K562 (cell line): ENCODE measurements around the gene LEMD3. TPM values are rescaled to one million over a fixed set of nuclear protein-coding genes. Genes with fewer than 3 reads are reported as not detected.
A peak's percentile ranks its signal among the peaks of the same experiment; 100 is the strongest.

Source experiments
- ATAC-seq: fragments of 200-7000 bp; cut with Tn5 transposase; 3 replicates; pipeline ENCODE4 v1.9.1; 2020; ENCODE audit warnings: moderate library complexity
- BruUV-seq: library from RNA; stranded (reverse); fragments of 400-500 nt; replicated peaks from 2 replicates; lab custom pipeline; 2021; lab: Mats Ljungman, UMichigan
- CTCF ChIA-PET: fragments of 300-600 bp; formaldehyde crosslinking; extraction: SDS; loops from one replicate; lab custom pipeline; 2021; ENCODE audit warnings: low intra/inter-chr PET ratio; lab: Yijun Ruan, JAX
- POLR2A ChIA-PET: fragments of 300-600, 350-650 bp; sonication (Branson Sonifier 250); formaldehyde crosslinking; extraction: SDS; loops from one replicate; lab custom pipeline; 2021; ENCODE audit warnings: antibody characterized with exemption, inconsistent platforms; lab: Yijun Ruan, JAX
- DNase-seq, 4 experiments: peaks; one replicate each; pipeline versions ENCODE4 v3.0.0 to v3.0.0-alpha.2; 2011 to 2018; ENCODE audit warnings: low spot score in 3 of 4, mixed read lengths in 3 of 4; ENCODE audit errors: extremely low read depth in 1 of 4
- FAIRE-seq: peaks from 2 replicates; lab custom pipeline; 2011; peaks lifted over from hg19 to GRCh38; lab: Jason Lieb, UNC
- H2AFZ ChIP-seq: 2 replicates; pipeline ENCODE4 v1.6.0; 2011; ENCODE audit warnings: low read depth, low read length, control low read depth, inconsistent platforms
- H3K27ac ChIP-seq: fragments of 200-600 bp; 3 replicates; pipeline ENCODE4 v1.8.0; 2011; ENCODE audit warnings: low read depth, mild to moderate bottlenecking, control low read depth, inconsistent platforms, low read length, moderate library complexity, mixed read lengths; ENCODE audit errors: extremely low read depth
- H3K27me3 ChIP-seq, 2 experiments: fragments of 300-600 bp in 1 of 2; 2 replicates in 1 of 2; 3 replicates in 1 of 2; pipeline versions ENCODE4 v1.6.0 to v1.8.0; 2011; ENCODE audit warnings: inconsistent platforms in 2 of 2, low read length in 2 of 2, mild to moderate bottlenecking in 1 of 2, mixed read lengths in 1 of 2, moderate library complexity in 1 of 2; ENCODE audit not compliant: control insufficient read depth in 2 of 2, insufficient read depth in 2 of 2
- H3K36me3 ChIP-seq: fragments of 300-600 bp; 3 replicates; pipeline ENCODE4 v1.8.0; 2011; ENCODE audit warnings: mild to moderate bottlenecking, low read length, inconsistent platforms; ENCODE audit not compliant: control insufficient read depth, insufficient read depth
- H3K4me1 ChIP-seq, 2 experiments: fragments of 200-600 bp in 1 of 2; replicated peaks in 1 of 2; 2 replicates in 1 of 2; 3 replicates in 1 of 2; pipeline versions ENCODE4 v1.5.1 to v1.8.0; 2011; ENCODE audit warnings: inconsistent platforms in 2 of 2, low read length in 2 of 2, mild to moderate bottlenecking in 1 of 2, mixed read lengths in 1 of 2, moderate library complexity in 1 of 2; ENCODE audit not compliant: control insufficient read depth in 2 of 2, insufficient read depth in 2 of 2
- H3K4me2 ChIP-seq: 2 replicates; pipeline ENCODE4 v1.6.1; 2011; ENCODE audit warnings: low read length, control low read depth, inconsistent platforms, mixed read lengths; ENCODE audit not compliant: insufficient read depth
- H3K4me3 ChIP-seq: fragments of 200-600 bp; sonication (generic), shearing (Covaris generic); 2 replicates; pipeline ENCODE4 v1.5.1; 2016; ENCODE audit warnings: control low read depth, inconsistent platforms
- H3K79me2 ChIP-seq: fragments of 200-600 bp; 3 replicates; pipeline ENCODE4 v1.8.0; 2011; ENCODE audit warnings: low read length, inconsistent platforms; ENCODE audit not compliant: control insufficient read depth, insufficient read depth
- H3K9ac ChIP-seq, 2 experiments: 2 replicates each; pipeline versions ENCODE4 v1.6.0 to v1.6.1; 2011; ENCODE audit warnings: low read depth in 2 of 2, low read length in 2 of 2, control low read depth in 1 of 2, inconsistent platforms in 1 of 2, mild to moderate bottlenecking in 1 of 2, mixed read lengths in 1 of 2; ENCODE audit not compliant: insufficient read depth in 1 of 2
- H3K9me1 ChIP-seq: one replicate; pipeline ENCODE4 v1.6.0; 2011; ENCODE audit warnings: inconsistent platforms, mild to moderate bottlenecking, low read length, moderate library complexity; ENCODE audit not compliant: control insufficient read depth, insufficient read depth
- H3K9me3 ChIP-seq: replicated peaks from 2 replicates; pipeline ENCODE4 v1.5.1; 2011; ENCODE audit warnings: low read depth, low read length, inconsistent platforms; ENCODE audit not compliant: control insufficient read depth, insufficient read depth
- H4K20me1 ChIP-seq: replicated peaks from 2 replicates; pipeline ENCODE4 v1.6.1; 2011; ENCODE audit warnings: low read length, inconsistent platforms, mixed read lengths; ENCODE audit not compliant: control insufficient read depth, insufficient read depth
- POU5F1 ChIP-seq: fragments of 150-350 bp; IDR thresholded peaks from 2 replicates; pipeline ENCODE4 v1.6.1; 2014; ENCODE audit warnings: borderline replicate concordance, low read length, low read depth, mild to moderate bottlenecking; ENCODE audit not compliant: partially characterized antibody
- SMAD4 ChIP-seq: fragments of 250-450 bp; sonication (Bioruptor Pico); conservative IDR thresholded peaks from 2 replicates; pipeline ENCODE4 v1.8.0; 2021; ENCODE audit warnings: inconsistent platforms, mild to moderate bottlenecking, moderate library complexity
- ZNF668 ChIP-seq: fragments of 250-450 bp; sonication (Bioruptor Pico); IDR thresholded peaks from 2 replicates; pipeline ENCODE4 v1.8.0; 2022; ENCODE audit warnings: mild to moderate bottlenecking, inconsistent platforms
- WGBS: fragments of 100-300 bp; shearing (Covaris generic); methylation state at CpG from one replicate; pipeline ENCODE4 v1.1.6; 2016; ENCODE audit warnings: low coverage, mixed read lengths; ENCODE audit not compliant: insufficient coverage; ENCODE audit errors: missing lambda C conversion rate; 5-methylcytosine and 5-hydroxymethylcytosine counted together
- in situ Hi-C: fragments of 300-500 bp; cut with MboI; formaldehyde crosslinking; loops from 4 replicates; pipeline ENCODE4 v1.15.0; 2018; ENCODE audit warnings: inconsistent platforms, mixed read lengths
- intact Hi-C: fragments of 100-400 bp; cut with micrococcal nuclease; formaldehyde crosslinking; loops from 2 replicates; pipeline ENCODE4 v1.14.2; 2022
- polyA plus RNA-seq, 8 experiments: library from polyadenylated mRNA; depleted of rRNA in 4 of 8; stranded (reverse) in 5 of 8; unstranded in 3 of 8; fragments of >200 nt; fragmentation: Nextera tagmentation in 2 of 8; fragmentation: Illumina TruSeq in 1 of 8; extraction: Ambion mirVana in 2 of 8; extraction: Trizol in 1 of 8; gene quantifications; 2 replicates each; pipeline versions ENCODE4 v1.2.1 to v1.2.3, GENCODE V29; 2011 to 2014; ENCODE audit warnings: inconsistent platforms in 1 of 8, missing spikeins in 1 of 8
- total RNA-seq, 7 experiments: library from RNA; depleted of rRNA in 6 of 7; stranded (reverse); fragments of >200 nt in 6 of 7; fragmentation: Illumina TruSeq in 2 of 7; extraction: Trizol in 2 of 7; gene quantifications; 2 replicates each; pipeline versions ENCODE4 v1.2.1 to v1.2.3, GENCODE V29; 2011 to 2021; ENCODE audit warnings: low replicate concordance in 1 of 7
- TF ChIP-seq, protein P1 (sequence below): IDR thresholded peaks from 2 replicates; pipeline ENCODE4 v1.6.1; 2016; ENCODE audit warnings: missing genetic modification characterization, missing compliant biosample characterization
- TF ChIP-seq, protein P2 (sequence below): fragments of 450-650 bp; IDR thresholded peaks from 2 replicates; pipeline ENCODE4 v1.6.1; 2016

Gene LEMD3
- total and polyA plus RNA-seq, 9 of the 15 experiments (the other 6 are each of a cell fraction or from before 2014, with no cell fraction given): 6.8 to 37.4 (median 17.2) TPM

DNA sequence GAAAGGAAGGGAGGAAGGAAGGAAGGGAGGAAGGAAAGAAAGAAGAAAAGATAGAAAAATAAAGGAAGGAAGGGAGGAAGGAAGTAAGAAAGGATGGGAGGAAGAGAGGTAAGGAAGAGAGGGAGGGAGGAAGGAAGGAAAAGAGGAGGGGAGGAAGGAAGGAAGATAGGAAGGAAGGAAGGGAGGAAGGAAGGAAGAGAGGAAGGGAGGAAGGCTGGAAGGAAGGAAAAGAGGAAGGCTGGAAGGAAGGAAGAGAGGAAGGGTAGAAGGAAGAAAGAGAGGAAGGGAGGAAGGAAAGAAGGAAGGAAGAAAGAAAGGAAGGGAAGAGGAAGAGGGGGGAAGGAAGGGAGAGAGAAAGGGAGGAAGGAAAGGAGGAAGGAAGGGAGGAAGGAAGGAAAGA, 35.5 kb upstream of the LEMD3 start:
- no peak overlapping the region for H3K9ac ChIP-seq
- H4K20me1 ChIP-seq: no peaks in the 10 kb centered on the region
- in situ Hi-C loops (no loop called here), intact Hi-C loops (no loop called here)
- ChIA-PET CTCF (no interaction called here), POLR2A (interaction anchor here (1.3 kb wide), 1 partner anchor 9 kb away, joined by 4 read pairs; no protein-coding TSS in a partner anchor)
- DNase-seq (no peak), ATAC-seq (no peak), FAIRE-seq (no peak)
- no peaks in the 10 kb centered on the region; the same call in 1 of the 2 replicates for H3K9me3 ChIP-seq
- no peaks in the 10 kb centered on the region for H3K79me2 ChIP-seq
- no peak overlapping the region for H2AFZ ChIP-seq
- H3K36me3 ChIP-seq: no peaks in the 10 kb centered on the region
- no TSS peak for BruUV-seq
- TF ChIP-seq, protein P1, sequence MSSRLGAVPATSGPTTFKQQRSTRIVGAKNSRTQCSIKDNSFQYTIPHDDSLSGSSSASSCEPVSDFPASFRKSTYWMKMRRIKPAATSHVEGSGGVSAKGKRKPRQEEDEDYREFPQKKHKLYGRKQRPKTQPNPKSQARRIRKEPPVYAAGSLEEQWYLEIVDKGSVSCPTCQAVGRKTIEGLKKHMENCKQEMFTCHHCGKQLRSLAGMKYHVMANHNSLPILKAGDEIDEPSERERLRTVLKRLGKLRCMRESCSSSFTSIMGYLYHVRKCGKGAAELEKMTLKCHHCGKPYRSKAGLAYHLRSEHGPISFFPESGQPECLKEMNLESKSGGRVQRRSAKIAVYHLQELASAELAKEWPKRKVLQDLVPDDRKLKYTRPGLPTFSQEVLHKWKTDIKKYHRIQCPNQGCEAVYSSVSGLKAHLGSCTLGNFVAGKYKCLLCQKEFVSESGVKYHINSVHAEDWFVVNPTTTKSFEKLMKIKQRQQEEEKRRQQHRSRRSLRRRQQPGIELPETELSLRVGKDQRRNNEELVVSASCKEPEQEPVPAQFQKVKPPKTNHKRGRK (tag): peak; percentile 61; the same call in 1 of the 2 replicates
- TF ChIP-seq POU5F1: no peak
- no peak overlapping the region for H3K27ac ChIP-seq
- H3K9me1 ChIP-seq: no peaks in the 10 kb centered on the region
- no peak overlapping the region for H3K4me3 ChIP-seq
- 0 out of 5 replicates have a peak, but pooled peaks cover 0 to 3% of the 10 kb centered on the region in 2 experiments for H3K27me3 ChIP-seq
- no peaks in the 10 kb centered on the region for H3K4me1 ChIP-seq
- H3K4me2 ChIP-seq: no peak overlapping the region

DNA sequence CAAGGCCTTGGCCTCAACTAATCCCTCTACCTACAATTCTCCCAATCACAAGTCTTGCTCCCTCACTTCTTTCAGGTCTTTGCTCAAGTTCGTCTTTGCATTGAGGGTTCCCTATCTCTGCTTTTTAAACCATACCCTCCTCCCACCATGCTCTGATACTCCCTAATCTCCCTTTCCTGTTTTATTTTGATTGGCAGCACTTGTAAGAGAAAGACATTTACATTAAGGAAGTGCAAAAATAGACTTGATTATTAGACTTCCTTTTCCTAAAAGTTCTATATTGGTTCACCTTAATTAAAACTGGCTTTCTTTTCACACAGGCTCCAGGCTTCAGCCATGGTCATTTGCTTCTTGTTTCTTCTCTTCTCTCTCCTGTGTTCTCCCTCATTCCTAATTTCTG, 30.0 kb upstream of the LEMD3 start:
- H3K4me3 ChIP-seq: no peak overlapping the region
- no TSS peak for BruUV-seq
- H3K27me3 ChIP-seq: 0 out of 5 replicates have a peak, but pooled peaks cover 0 to 4% of the 10 kb centered on the region in 2 experiments
- no peak overlapping the region for H3K9ac ChIP-seq
- H4K20me1 ChIP-seq: no peaks in the 10 kb centered on the region
- H3K79me2 ChIP-seq: no peaks in the 10 kb centered on the region
- H2AFZ ChIP-seq: no peak overlapping the region
- no peak for DNase-seq
- no peak for FAIRE-seq
- intact Hi-C loops (no loop called here), in situ Hi-C loops (no loop called here)
- WGBS: 0% methylated on average over 1 of the region's 1 CpG
- no peaks in the 10 kb centered on the region; the same call in 1 of the 2 replicates for H3K9me3 ChIP-seq
- H3K4me1 ChIP-seq: no peaks in the 10 kb centered on the region
- no peak overlapping the region for H3K27ac ChIP-seq
- TF ChIP-seq SMAD4 (CRISPR knock-in tag): no peak
- TF ChIP-seq, protein P2, sequence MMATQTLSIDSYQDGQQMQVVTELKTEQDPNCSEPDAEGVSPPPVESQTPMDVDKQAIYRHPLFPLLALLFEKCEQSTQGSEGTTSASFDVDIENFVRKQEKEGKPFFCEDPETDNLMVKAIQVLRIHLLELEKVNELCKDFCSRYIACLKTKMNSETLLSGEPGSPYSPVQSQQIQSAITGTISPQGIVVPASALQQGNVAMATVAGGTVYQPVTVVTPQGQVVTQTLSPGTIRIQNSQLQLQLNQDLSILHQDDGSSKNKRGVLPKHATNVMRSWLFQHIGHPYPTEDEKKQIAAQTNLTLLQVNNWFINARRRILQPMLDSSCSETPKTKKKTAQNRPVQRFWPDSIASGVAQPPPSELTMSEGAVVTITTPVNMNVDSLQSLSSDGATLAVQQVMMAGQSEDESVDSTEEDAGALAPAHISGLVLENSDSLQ: peak; percentile 54; the same call in 1 of the 2 replicates
- no peak for TF ChIP-seq ZNF668 (CRISPR knock-in tag)
- ChIA-PET CTCF (no interaction called here), POLR2A (no interaction called here)
- H3K4me2 ChIP-seq: no peak overlapping the region
- H3K36me3 ChIP-seq: no peaks in the 10 kb centered on the region
- H3K9me1 ChIP-seq: no peaks in the 10 kb centered on the region
- ATAC-seq: no peak
